H1 (cell line): ENCODE data around the gene SGK1. TPM values are rescaled to one million over a fixed set of nuclear protein-coding genes. Genes with fewer than 3 reads are reported as not detected.

Source experiments
- polyA plus RNA-seq, 7 experiments: library from polyadenylated mRNA; depleted of rRNA in 3 of 7; stranded (reverse) in 5 of 7; unstranded in 2 of 7; fragments of >200 nt in 5 of 7; fragments of 200-250 nt in 2 of 7; gene quantifications; 1 replicate in 5 of 7; 2 replicates in 1 of 7; 4 replicates in 1 of 7; pipeline versions ENCODE4 v1.2.1 to v1.2.3, GENCODE V29; 2011 to 2013; ENCODE audit warnings: missing spikeins in 2 of 7, mixed read lengths in 2 of 7
- total RNA-seq: library from RNA; stranded (reverse); fragmentation: NEBNext Ultra II Directional; extraction: Animal tissue kit (Norgen Biotek cat#: 25700); gene quantifications from 2 replicates; pipeline ENCODE4 v1.2.1, GENCODE V29; 2021
- TF ChIP-seq, protein P1 (sequence below): fragments of 300-600 bp; sonication (generic); IDR thresholded peaks from 2 replicates; pipeline ENCODE4 v1.7.1; 2012; ENCODE audit warnings: low read length, moderate library complexity, mild to moderate bottlenecking, inconsistent platforms; ENCODE audit not compliant: insufficient replicate concordance

SGK1 gene
- total and polyA plus RNA-seq, 2 of the 8 experiments (the other 6 are each of a cell fraction or from before 2014, with no cell fraction given), result 14.5 to 18.4 TPM

GRCh38 chr6:134199848-134200606 lies 117.9 kb downstream of the SGK1 start (continued):
- TF ChIP-seq, protein P1, sequence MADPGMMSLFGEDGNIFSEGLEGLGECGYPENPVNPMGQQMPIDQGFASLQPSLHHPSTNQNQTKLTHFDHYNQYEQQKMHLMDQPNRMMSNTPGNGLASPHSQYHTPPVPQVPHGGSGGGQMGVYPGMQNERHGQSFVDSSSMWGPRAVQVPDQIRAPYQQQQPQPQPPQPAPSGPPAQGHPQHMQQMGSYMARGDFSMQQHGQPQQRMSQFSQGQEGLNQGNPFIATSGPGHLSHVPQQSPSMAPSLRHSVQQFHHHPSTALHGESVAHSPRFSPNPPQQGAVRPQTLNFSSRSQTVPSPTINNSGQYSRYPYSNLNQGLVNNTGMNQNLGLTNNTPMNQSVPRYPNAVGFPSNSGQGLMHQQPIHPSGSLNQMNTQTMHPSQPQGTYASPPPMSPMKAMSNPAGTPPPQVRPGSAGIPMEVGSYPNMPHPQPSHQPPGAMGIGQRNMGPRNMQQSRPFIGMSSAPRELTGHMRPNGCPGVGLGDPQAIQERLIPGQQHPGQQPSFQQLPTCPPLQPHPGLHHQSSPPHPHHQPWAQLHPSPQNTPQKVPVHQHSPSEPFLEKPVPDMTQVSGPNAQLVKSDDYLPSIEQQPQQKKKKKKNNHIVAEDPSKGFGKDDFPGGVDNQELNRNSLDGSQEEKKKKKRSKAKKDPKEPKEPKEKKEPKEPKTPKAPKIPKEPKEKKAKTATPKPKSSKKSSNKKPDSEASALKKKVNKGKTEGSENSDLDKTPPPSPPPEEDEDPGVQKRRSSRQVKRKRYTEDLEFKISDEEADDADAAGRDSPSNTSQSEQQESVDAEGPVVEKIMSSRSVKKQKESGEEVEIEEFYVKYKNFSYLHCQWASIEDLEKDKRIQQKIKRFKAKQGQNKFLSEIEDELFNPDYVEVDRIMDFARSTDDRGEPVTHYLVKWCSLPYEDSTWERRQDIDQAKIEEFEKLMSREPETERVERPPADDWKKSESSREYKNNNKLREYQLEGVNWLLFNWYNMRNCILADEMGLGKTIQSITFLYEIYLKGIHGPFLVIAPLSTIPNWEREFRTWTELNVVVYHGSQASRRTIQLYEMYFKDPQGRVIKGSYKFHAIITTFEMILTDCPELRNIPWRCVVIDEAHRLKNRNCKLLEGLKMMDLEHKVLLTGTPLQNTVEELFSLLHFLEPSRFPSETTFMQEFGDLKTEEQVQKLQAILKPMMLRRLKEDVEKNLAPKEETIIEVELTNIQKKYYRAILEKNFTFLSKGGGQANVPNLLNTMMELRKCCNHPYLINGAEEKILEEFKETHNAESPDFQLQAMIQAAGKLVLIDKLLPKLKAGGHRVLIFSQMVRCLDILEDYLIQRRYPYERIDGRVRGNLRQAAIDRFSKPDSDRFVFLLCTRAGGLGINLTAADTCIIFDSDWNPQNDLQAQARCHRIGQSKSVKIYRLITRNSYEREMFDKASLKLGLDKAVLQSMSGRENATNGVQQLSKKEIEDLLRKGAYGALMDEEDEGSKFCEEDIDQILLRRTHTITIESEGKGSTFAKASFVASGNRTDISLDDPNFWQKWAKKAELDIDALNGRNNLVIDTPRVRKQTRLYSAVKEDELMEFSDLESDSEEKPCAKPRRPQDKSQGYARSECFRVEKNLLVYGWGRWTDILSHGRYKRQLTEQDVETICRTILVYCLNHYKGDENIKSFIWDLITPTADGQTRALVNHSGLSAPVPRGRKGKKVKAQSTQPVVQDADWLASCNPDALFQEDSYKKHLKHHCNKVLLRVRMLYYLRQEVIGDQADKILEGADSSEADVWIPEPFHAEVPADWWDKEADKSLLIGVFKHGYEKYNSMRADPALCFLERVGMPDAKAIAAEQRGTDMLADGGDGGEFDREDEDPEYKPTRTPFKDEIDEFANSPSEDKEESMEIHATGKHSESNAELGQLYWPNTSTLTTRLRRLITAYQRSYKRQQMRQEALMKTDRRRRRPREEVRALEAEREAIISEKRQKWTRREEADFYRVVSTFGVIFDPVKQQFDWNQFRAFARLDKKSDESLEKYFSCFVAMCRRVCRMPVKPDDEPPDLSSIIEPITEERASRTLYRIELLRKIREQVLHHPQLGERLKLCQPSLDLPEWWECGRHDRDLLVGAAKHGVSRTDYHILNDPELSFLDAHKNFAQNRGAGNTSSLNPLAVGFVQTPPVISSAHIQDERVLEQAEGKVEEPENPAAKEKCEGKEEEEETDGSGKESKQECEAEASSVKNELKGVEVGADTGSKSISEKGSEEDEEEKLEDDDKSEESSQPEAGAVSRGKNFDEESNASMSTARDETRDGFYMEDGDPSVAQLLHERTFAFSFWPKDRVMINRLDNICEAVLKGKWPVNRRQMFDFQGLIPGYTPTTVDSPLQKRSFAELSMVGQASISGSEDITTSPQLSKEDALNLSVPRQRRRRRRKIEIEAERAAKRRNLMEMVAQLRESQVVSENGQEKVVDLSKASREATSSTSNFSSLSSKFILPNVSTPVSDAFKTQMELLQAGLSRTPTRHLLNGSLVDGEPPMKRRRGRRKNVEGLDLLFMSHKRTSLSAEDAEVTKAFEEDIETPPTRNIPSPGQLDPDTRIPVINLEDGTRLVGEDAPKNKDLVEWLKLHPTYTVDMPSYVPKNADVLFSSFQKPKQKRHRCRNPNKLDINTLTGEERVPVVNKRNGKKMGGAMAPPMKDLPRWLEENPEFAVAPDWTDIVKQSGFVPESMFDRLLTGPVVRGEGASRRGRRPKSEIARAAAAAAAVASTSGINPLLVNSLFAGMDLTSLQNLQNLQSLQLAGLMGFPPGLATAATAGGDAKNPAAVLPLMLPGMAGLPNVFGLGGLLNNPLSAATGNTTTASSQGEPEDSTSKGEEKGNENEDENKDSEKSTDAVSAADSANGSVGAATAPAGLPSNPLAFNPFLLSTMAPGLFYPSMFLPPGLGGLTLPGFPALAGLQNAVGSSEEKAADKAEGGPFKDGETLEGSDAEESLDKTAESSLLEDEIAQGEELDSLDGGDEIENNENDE, result no peak
